ENCODE results near the gene UTS2B.

GRCh38 chr3:191328962-191329653 is 1.2 kb downstream of the UTS2B start, which contains the start of gene CCDC50:
- TF ChIP-seq CTCF (IDR thresholded peaks at IDR 0.05) (no peak), POLR2A (IDR thresholded peaks at IDR 0.05) (no peak)
